GM23338 (cell line): ENCODE data around the gene ARFGAP2. TPM values are rescaled to one million over a fixed set of nuclear protein-coding genes. Genes with fewer than 3 reads are reported as not detected.

ENCODE experiments used
- ATAC-seq: fragments of 200-7000 bp; cut with Tn5 transposase; 3 replicates; pipeline ENCODE4 v1.9.1; 2020
- DNase-seq: peaks from one replicate; pipeline ENCODE4 v3.0.0-alpha.2; 2015; ENCODE audit warnings: low spot score
- H2AFZ ChIP-seq: fragments of 200-600 bp; sonication (generic); 2 replicates; pipeline ENCODE4 v1.8.0; 2016; ENCODE audit warnings: antibody characterized with exemption, mild to moderate bottlenecking, moderate library complexity
- H3F3A ChIP-seq: fragments of 200-600 bp; sonication (generic); replicated peaks from 2 replicates; pipeline ENCODE4 v1.8.0; 2017; ENCODE audit warnings: antibody characterized with exemption, mixed run types, low read depth
- H3K27ac ChIP-seq: fragments of 200-600 bp; sonication (generic); 2 replicates; pipeline ENCODE4 v1.6.1; 2016; ENCODE audit warnings: low read depth
- H3K27me3 ChIP-seq: fragments of 200-600 bp; sonication (generic); 2 replicates; pipeline ENCODE4 v1.8.0; 2016; ENCODE audit warnings: mild to moderate bottlenecking, mixed run types, moderate library complexity; ENCODE audit not compliant: insufficient read depth
- H3K36me3 ChIP-seq: fragments of 200-600 bp; sonication (generic); 2 replicates; pipeline ENCODE4 v1.8.0; 2016; ENCODE audit warnings: mild to moderate bottlenecking; ENCODE audit not compliant: insufficient read depth
- H3K4me1 ChIP-seq: fragments of 200-600 bp; sonication (generic); 2 replicates; pipeline ENCODE4 v1.8.0; 2016; ENCODE audit warnings: mild to moderate bottlenecking, moderate library complexity; ENCODE audit not compliant: insufficient read depth
- H3K4me2 ChIP-seq: fragments of 200-600 bp; sonication (generic); 2 replicates; pipeline ENCODE4 v1.7.1; 2017; ENCODE audit warnings: mixed run types
- H3K4me3 ChIP-seq: fragments of 200-600 bp; sonication (generic); 2 replicates; pipeline ENCODE4 v1.6.1; 2016; ENCODE audit warnings: mixed run types
- H3K79me2 ChIP-seq: fragments of 200-600 bp; sonication (generic); replicated peaks from 2 replicates; pipeline ENCODE4 v1.8.0; 2017; ENCODE audit warnings: mild to moderate bottlenecking; ENCODE audit not compliant: insufficient read depth
- H3K9me2 ChIP-seq: fragments of 200-600 bp; sonication (generic); 2 replicates; pipeline ENCODE4 v1.8.0; 2017; ENCODE audit not compliant: insufficient read depth
- H4K20me1 ChIP-seq: fragments of 200-600 bp; sonication (generic); replicated peaks from 2 replicates; pipeline ENCODE4 v1.8.0; 2017; ENCODE audit warnings: mild to moderate bottlenecking; ENCODE audit not compliant: insufficient read depth
- H3K27ac Mint-ChIP-seq: 2 replicates; pipeline ENCODE4 v1.8.0; 2020; ENCODE audit warnings: inconsistent platforms, mild to moderate bottlenecking, moderate library complexity, mixed read lengths
- H3K27me3 Mint-ChIP-seq: 3 replicates; pipeline ENCODE4 v1.8.0; 2022; ENCODE audit warnings: low read depth, mild to moderate bottlenecking, moderate library complexity, mixed read lengths, inconsistent platforms; ENCODE audit not compliant: insufficient read depth, poor library complexity
- H3K36me3 Mint-ChIP-seq: 3 replicates; pipeline ENCODE4 v1.8.0; 2021; ENCODE audit warnings: low read depth, mild to moderate bottlenecking, inconsistent platforms, moderate library complexity, mixed read lengths
- H3K4me1 Mint-ChIP-seq: 3 replicates; pipeline ENCODE4 v1.8.0; 2020; ENCODE audit warnings: mild to moderate bottlenecking, inconsistent platforms, mixed read lengths
- H3K4me3 Mint-ChIP-seq: 3 replicates; pipeline ENCODE4 v1.8.0; 2021; ENCODE audit warnings: moderate library complexity, mild to moderate bottlenecking, inconsistent platforms, mixed read lengths
- H3K9me3 Mint-ChIP-seq: 3 replicates; pipeline ENCODE4 v1.8.0; 2020; ENCODE audit warnings: moderate library complexity, mild to moderate bottlenecking, inconsistent platforms, mixed read lengths
- EZH2 ChIP-seq: fragments of 200-600 bp; sonication (generic); IDR thresholded peaks from one replicate; pipeline ENCODE4 v1.8.0; 2017; ENCODE audit warnings: antibody characterized with exemption, mild to moderate bottlenecking, low read depth; ENCODE audit not compliant: unreplicated experiment
- JUNB ChIP-seq: IDR thresholded peaks from one replicate; pipeline ENCODE4 v1.6.1; 2016; ENCODE audit warnings: antibody characterized with exemption; ENCODE audit not compliant: unreplicated experiment
- NANOG ChIP-seq: IDR thresholded peaks from 2 replicates; pipeline ENCODE4 v1.6.1; 2016; ENCODE audit warnings: antibody characterized with exemption, borderline replicate concordance
- POLR2AphosphoS5 ChIP-seq: IDR thresholded peaks from 2 replicates; pipeline ENCODE4 v1.6.1; 2016; ENCODE audit warnings: antibody characterized with exemption, low read depth
- ZNF114 ChIP-seq: fragments of 250-450 bp; sonication (Bioruptor Pico); IDR thresholded peaks from 2 replicates; pipeline ENCODE4 v1.5.0; 2020; ENCODE audit warnings: mild to moderate bottlenecking, moderate library complexity
- ZNF331 ChIP-seq: fragments of 250-450 bp; sonication (Bioruptor Pico); IDR thresholded peaks from 2 replicates; pipeline ENCODE4 v1.5.0; 2020; ENCODE audit warnings: low read depth, mild to moderate bottlenecking, moderate library complexity
- polyA plus RNA-seq: library from polyadenylated mRNA; unstranded; fragments of >200 nt; fragmentation: Nextera tagmentation; extraction: Ambion mirVana; gene quantifications from 2 replicates; pipeline ENCODE4 v1.2.1, GENCODE V29; 2016
- total RNA-seq: library from RNA; depleted of rRNA; stranded (reverse); fragments of >200 nt; shearing (Covaris generic); gene quantifications from 2 replicates; pipeline ENCODE4 v1.2.3, GENCODE V29; 2014
- TF ChIP-seq, protein P1 (sequence below): IDR thresholded peaks from one replicate; pipeline ENCODE4 v1.6.1; 2018; ENCODE audit warnings: antibody characterized with exemption; ENCODE audit not compliant: unreplicated experiment
- TF ChIP-seq, protein P2 (sequence below), 2 experiments: fragments of 200-600 bp in 1 of 2; sonication (generic) in 1 of 2; conservative IDR thresholded peaks; 2 replicates each; pipeline versions ENCODE4 v1.5.1 to v1.6.1; 2016 to 2017; ENCODE audit warnings: antibody characterized with exemption in 2 of 2, low read depth in 2 of 2, mild to moderate bottlenecking in 2 of 2, moderate library complexity in 1 of 2

Gene ARFGAP2
- total and polyA plus RNA-seq, 2 experiments from 2014 or later: 25.6 to 122 TPM

DNA sequence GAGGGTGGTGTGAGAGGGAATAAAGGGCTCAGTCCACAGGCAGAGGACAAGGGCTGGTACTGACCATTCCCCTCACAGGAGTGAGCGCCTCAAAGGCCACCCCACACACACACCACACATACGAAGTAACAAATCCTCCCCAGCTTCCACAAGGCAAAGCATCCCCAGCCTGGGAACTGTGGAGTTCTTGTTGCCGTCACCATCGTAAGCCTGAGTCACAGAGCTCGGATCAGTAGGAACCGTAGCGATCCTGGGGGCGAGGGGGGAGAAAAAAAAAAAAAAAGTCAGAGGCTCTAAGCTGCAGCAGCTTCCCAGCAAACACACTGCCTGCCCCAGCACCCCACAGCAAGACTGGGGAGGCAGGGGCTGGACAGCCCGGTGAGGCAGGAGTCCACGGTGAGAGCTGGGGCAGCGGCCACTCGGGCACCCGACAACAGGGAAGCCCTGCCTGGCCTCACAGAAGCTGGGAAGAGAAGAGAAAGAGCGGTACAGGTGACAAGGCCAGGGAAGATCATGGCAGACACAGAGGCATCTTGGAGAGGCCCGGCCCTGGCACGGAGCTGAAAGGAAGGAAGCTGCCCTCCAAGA lies 11.3 kb downstream of the ARFGAP2 start:
- H3K4me3 ChIP-seq: no peak overlapping the region
- no peaks in the 10 kb centered on the region for H3K27me3 ChIP-seq
- ATAC-seq (no peak), DNase-seq (no peak)
- H3K36me3 ChIP-seq: peaks cover 33% of the 10 kb centered on the region
- TF ChIP-seq ZNF114 (CRISPR knock-in tag) (no peak), ZNF331 (CRISPR knock-in tag) (no peak)
- TF ChIP-seq, protein P1, sequence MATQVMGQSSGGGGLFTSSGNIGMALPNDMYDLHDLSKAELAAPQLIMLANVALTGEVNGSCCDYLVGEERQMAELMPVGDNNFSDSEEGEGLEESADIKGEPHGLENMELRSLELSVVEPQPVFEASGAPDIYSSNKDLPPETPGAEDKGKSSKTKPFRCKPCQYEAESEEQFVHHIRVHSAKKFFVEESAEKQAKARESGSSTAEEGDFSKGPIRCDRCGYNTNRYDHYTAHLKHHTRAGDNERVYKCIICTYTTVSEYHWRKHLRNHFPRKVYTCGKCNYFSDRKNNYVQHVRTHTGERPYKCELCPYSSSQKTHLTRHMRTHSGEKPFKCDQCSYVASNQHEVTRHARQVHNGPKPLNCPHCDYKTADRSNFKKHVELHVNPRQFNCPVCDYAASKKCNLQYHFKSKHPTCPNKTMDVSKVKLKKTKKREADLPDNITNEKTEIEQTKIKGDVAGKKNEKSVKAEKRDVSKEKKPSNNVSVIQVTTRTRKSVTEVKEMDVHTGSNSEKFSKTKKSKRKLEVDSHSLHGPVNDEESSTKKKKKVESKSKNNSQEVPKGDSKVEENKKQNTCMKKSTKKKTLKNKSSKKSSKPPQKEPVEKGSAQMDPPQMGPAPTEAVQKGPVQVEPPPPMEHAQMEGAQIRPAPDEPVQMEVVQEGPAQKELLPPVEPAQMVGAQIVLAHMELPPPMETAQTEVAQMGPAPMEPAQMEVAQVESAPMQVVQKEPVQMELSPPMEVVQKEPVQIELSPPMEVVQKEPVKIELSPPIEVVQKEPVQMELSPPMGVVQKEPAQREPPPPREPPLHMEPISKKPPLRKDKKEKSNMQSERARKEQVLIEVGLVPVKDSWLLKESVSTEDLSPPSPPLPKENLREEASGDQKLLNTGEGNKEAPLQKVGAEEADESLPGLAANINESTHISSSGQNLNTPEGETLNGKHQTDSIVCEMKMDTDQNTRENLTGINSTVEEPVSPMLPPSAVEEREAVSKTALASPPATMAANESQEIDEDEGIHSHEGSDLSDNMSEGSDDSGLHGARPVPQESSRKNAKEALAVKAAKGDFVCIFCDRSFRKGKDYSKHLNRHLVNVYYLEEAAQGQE: no peak
- peaks cover 11% of the 10 kb centered on the region for H3K79me2 ChIP-seq
- no peak overlapping the region for H3K4me3 Mint-ChIP-seq
- no peak overlapping the region for H2AFZ ChIP-seq
- H3K4me1 ChIP-seq: 0 out of 2 replicates have a peak, but pooled peaks cover 3% of the 10 kb centered on the region
- peaks cover 3% of the 10 kb centered on the region; the same call in 1 of the 3 replicates for H3K4me1 Mint-ChIP-seq
- no peaks in the 10 kb centered on the region for H3K9me2 ChIP-seq
- H3K36me3 Mint-ChIP-seq: peaks cover 56% of the 10 kb centered on the region
- peaks cover 19% of the 10 kb centered on the region for H4K20me1 ChIP-seq
- H3K9me3 Mint-ChIP-seq: no peaks in the 10 kb centered on the region
- H3K4me2 ChIP-seq: no peak overlapping the region
- peaks cover 10% of the 10 kb centered on the region for H3F3A ChIP-seq
- no peak overlapping the region for H3K27ac Mint-ChIP-seq
- H3K27ac ChIP-seq: no peak overlapping the region
- peaks cover 6% of the 10 kb centered on the region for H3K27me3 Mint-ChIP-seq

- H3K27ac ChIP-seq: no peak overlapping the region
- H3K4me1 ChIP-seq: 0 out of 2 replicates have a peak, but pooled peaks cover 3% of the 10 kb centered on the region
- H3K27me3 ChIP-seq: no peaks in the 10 kb centered on the region
- H3F3A ChIP-seq: peaks cover 10% of the 10 kb centered on the region
- DNase-seq (no peak), ATAC-seq (no peak)
- peaks cover 3% of the 10 kb centered on the region for H3K79me2 ChIP-seq
- no peak overlapping the region for H2AFZ ChIP-seq
- Mint-ChIP-seq H3K9me3 (no peaks in the 10 kb centered on the region), H3K4me3 (no peak overlapping the region), H3K36me3 (peaks cover 51% of the 10 kb centered on the region), H3K27me3 (peaks cover 6% of the 10 kb centered on the region), H3K27ac (no peak overlapping the region), H3K4me1 (peaks cover 3% of the 10 kb centered on the region; the same call in 1 of the 3 replicates)
- H4K20me1 ChIP-seq: peaks cover 14% of the 10 kb centered on the region
- peaks cover 29% of the 10 kb centered on the region for H3K36me3 ChIP-seq
- H3K4me3 ChIP-seq: no peak overlapping the region
- H3K4me2 ChIP-seq: no peak overlapping the region
- H3K9me2 ChIP-seq: no peaks in the 10 kb centered on the region
- TF ChIP-seq EZH2: no peak
- no peak for TF ChIP-seq NANOG
- no peak for TF ChIP-seq POLR2AphosphoS5
- no peak for TF ChIP-seq JUNB
- TF ChIP-seq ZNF114 (CRISPR knock-in tag): no peak
- TF ChIP-seq, protein P1: no peak
- TF ChIP-seq, protein P2, sequence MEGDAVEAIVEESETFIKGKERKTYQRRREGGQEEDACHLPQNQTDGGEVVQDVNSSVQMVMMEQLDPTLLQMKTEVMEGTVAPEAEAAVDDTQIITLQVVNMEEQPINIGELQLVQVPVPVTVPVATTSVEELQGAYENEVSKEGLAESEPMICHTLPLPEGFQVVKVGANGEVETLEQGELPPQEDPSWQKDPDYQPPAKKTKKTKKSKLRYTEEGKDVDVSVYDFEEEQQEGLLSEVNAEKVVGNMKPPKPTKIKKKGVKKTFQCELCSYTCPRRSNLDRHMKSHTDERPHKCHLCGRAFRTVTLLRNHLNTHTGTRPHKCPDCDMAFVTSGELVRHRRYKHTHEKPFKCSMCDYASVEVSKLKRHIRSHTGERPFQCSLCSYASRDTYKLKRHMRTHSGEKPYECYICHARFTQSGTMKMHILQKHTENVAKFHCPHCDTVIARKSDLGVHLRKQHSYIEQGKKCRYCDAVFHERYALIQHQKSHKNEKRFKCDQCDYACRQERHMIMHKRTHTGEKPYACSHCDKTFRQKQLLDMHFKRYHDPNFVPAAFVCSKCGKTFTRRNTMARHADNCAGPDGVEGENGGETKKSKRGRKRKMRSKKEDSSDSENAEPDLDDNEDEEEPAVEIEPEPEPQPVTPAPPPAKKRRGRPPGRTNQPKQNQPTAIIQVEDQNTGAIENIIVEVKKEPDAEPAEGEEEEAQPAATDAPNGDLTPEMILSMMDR (conservative IDR thresholded peaks at IDR 0.05; ENCODE audit: low read depth in 2 of 2): no peak
Observed at GRCh38 chr11:47164321-47164720, 12.4 kb downstream of the ARFGAP2 start.
